T-helper 17 cell (primary cell): ENCODE results near the gene RYR3. TPM values are rescaled to one million over a fixed set of nuclear protein-coding genes. Genes with fewer than 3 reads are reported as not detected.

Source experiments
- ATAC-seq: fragments of 150-1000 bp; cut with Tn5 transposase; 2 replicates; pipeline ENCODE4 v1.10.0; 2021; ENCODE audit warnings: mild to moderate bottlenecking, moderate library complexity
- DNase-seq, 3 donors: peaks; one replicate each; pipeline versions ENCODE4 v3.0.0 to v3.0.0-alpha.2; 2020 to 2021
- H3K9me3 ChIP-seq: one replicate; pipeline ENCODE4 v1.7.0; 2013; ENCODE audit warnings: low read length, mild to moderate bottlenecking; ENCODE audit not compliant: control insufficient read depth, poor library complexity, severe bottlenecking
- H3K27ac Mint-ChIP-seq: one replicate; pipeline ENCODE4 v1.8.0; 2022; ENCODE audit warnings: mild to moderate bottlenecking, moderate library complexity, mixed read lengths
- H3K27me3 Mint-ChIP-seq: one replicate; pipeline ENCODE4 v1.8.0; 2022; ENCODE audit warnings: mixed read lengths
- H3K36me3 Mint-ChIP-seq: one replicate; pipeline ENCODE4 v1.8.0; 2022; ENCODE audit warnings: low read depth, mixed read lengths
- H3K4me1 Mint-ChIP-seq: one replicate; pipeline ENCODE4 v1.8.0; 2022; ENCODE audit warnings: mild to moderate bottlenecking, mixed read lengths
- H3K4me3 Mint-ChIP-seq: one replicate; pipeline ENCODE4 v1.8.0; 2022; ENCODE audit warnings: mild to moderate bottlenecking, moderate library complexity, mixed read lengths
- total RNA-seq, 4 donors: library from RNA in 2 of 4; stranded (reverse) in 2 of 4; gene quantifications; one replicate each; pipeline ENCODE4 v1.2.3 and lab custom pipeline; 2022 to 2026

RYR3 gene
- total RNA-seq, 2 donors from 2014 or later, result 0.05 to 0.23 TPM

GRCh38 chr15:33449810-33450209 lies 139.0 kb downstream of the RYR3 start:
- H3K9me3 ChIP-seq, result no peaks in the 10 kb centered on the region

GRCh38 chr15:33451385-33451784 lies 140.6 kb downstream of the RYR3 start:
- DNase-seq, result no peak
- Mint-ChIP-seq H3K36me3 (no peaks in the 10 kb centered on the region), H3K4me3 (no peak overlapping the region), H3K4me1 (peaks cover 2% of the 10 kb centered on the region), H3K27me3 (peaks cover 32% of the 10 kb centered on the region), H3K27ac (no peak overlapping the region)
- no peaks in the 10 kb centered on the region for H3K9me3 ChIP-seq
- no peak for ATAC-seq

More at GRCh38 chr15:33449810-33450209, 139.0 kb downstream of the RYR3 start:
- Mint-ChIP-seq H3K4me3 (no peak overlapping the region), H3K27ac (no peak overlapping the region), H3K4me1 (peaks cover 2% of the 10 kb centered on the region), H3K36me3 (no peaks in the 10 kb centered on the region), H3K27me3 (peaks cover 40% of the 10 kb centered on the region)
- DNase-seq (no peak), ATAC-seq (no peak)

DNA sequence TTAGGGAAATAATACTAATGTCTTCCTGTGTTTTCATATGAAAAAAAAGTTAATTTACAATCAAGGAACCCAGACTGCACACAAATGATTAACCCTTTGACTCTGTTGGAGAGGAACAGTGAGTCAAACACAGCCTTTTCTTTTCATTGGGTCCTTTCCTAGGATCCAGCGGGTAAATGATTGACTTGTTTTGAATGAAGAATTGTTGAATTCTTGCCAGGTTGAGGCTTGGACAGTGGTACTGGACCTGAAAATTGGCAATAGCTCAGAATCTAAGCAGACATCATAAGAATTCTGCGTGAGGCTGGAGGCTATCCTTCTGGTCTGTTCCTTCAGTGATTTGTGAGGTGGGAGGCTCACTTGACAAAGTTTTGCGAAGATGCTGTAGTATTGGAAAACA lies 143.0 kb downstream of the RYR3 start:
- no peak for ATAC-seq
- Mint-ChIP-seq H3K27me3 (peaks cover 15% of the 10 kb centered on the region), H3K27ac (no peak overlapping the region), H3K4me3 (no peak overlapping the region), H3K4me1 (peaks cover 2% of the 10 kb centered on the region), H3K36me3 (no peaks in the 10 kb centered on the region)
- no peaks in the 10 kb centered on the region for H3K9me3 ChIP-seq
- DNase-seq, result no peak

GRCh38 chr15:33454346-33454745 lies 143.6 kb downstream of the RYR3 start:
- H3K4me1 Mint-ChIP-seq, result peaks cover under 1% of the 10 kb centered on the region
- ATAC-seq, result no peak

DNA sequence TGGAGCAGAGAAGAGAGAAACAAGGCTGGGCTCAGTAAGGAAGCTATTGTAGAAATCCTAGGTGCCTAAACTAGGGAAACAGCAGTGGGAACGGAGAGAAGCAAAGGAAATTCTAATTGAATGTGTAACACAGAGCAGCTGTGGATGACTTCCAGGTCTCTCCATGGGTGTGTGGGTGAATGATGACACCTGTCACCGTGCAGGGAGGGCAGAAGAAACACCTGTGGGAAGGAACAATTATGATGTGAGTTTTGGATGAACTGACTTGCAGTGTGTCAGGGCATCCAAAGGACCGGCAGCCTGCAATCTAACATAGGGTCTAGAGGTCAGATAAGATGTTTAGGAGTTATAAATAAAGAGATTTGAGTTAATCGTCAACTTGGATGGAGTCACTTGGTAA lies 144.2 kb downstream of the RYR3 start:
- no peak overlapping the region for H3K27ac Mint-ChIP-seq
- no peaks in the 10 kb centered on the region for H3K9me3 ChIP-seq
- DNase-seq (no peak), ATAC-seq (no peak)
- no peaks in the 10 kb centered on the region for H3K4me1 Mint-ChIP-seq
- no peaks in the 10 kb centered on the region for H3K36me3 Mint-ChIP-seq
- no peak overlapping the region for H3K4me3 Mint-ChIP-seq
- H3K27me3 Mint-ChIP-seq, result peaks cover 9% of the 10 kb centered on the region

More at GRCh38 chr15:33454346-33454745, 143.6 kb downstream of the RYR3 start:
- H3K4me3 Mint-ChIP-seq, result no peak overlapping the region
- DNase-seq, result no peak
- no peak overlapping the region for H3K27ac Mint-ChIP-seq
- H3K27me3 Mint-ChIP-seq, result peaks cover 9% of the 10 kb centered on the region
- no peaks in the 10 kb centered on the region for H3K9me3 ChIP-seq
- H3K36me3 Mint-ChIP-seq, result no peaks in the 10 kb centered on the region

- H3K4me1 Mint-ChIP-seq, result no peaks in the 10 kb centered on the region
- no peak overlapping the region for H3K4me3 Mint-ChIP-seq
Measured at GRCh38 chr15:33458421-33458820, 147.7 kb downstream of the RYR3 start.

GRCh38 chr15:33460166-33460805 lies 149.5 kb downstream of the RYR3 start:
- Mint-ChIP-seq H3K36me3 (no peaks in the 10 kb centered on the region), H3K27me3 (peaks cover 9% of the 10 kb centered on the region), H3K27ac (no peak overlapping the region), H3K4me1 (no peaks in the 10 kb centered on the region), H3K4me3 (no peak overlapping the region)
- no peak for ATAC-seq
- no peak for DNase-seq
- no peaks in the 10 kb centered on the region for H3K9me3 ChIP-seq

More at GRCh38 chr15:33458421-33458820, 147.7 kb downstream of the RYR3 start:
- Mint-ChIP-seq H3K27ac (no peak overlapping the region), H3K36me3 (no peaks in the 10 kb centered on the region), H3K27me3 (peaks cover 3% of the 10 kb centered on the region)
- ATAC-seq (no peak), DNase-seq (no peak)
- no peaks in the 10 kb centered on the region for H3K9me3 ChIP-seq

DNA sequence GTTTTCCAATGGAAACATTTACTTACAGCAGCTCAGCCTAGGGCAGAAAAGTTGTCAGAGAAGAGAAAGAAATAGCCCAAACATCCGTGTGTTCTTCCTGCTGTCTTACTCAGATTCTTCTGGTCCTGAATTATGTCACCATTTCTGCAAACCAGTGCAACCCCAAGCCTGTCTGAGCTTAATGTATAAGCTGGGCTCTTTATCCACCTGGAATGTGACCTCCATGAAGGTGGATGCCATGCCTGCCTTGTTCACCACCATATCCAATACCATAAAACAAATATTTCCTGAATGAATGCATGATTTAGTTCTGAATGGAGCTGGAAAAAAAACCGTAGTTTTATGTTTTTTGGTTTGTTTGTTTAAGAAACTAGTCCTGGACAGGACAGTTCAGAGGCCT lies 150.9 kb downstream of the RYR3 start:
- DNase-seq (no peak), ATAC-seq (no peak)
- H3K4me3 Mint-ChIP-seq, result no peak overlapping the region
- H3K4me1 Mint-ChIP-seq, result no peaks in the 10 kb centered on the region
- no peaks in the 10 kb centered on the region for H3K36me3 Mint-ChIP-seq
- H3K9me3 ChIP-seq, result no peaks in the 10 kb centered on the region
- H3K27ac Mint-ChIP-seq, result no peak overlapping the region
- peaks cover 14% of the 10 kb centered on the region for H3K27me3 Mint-ChIP-seq

DNA sequence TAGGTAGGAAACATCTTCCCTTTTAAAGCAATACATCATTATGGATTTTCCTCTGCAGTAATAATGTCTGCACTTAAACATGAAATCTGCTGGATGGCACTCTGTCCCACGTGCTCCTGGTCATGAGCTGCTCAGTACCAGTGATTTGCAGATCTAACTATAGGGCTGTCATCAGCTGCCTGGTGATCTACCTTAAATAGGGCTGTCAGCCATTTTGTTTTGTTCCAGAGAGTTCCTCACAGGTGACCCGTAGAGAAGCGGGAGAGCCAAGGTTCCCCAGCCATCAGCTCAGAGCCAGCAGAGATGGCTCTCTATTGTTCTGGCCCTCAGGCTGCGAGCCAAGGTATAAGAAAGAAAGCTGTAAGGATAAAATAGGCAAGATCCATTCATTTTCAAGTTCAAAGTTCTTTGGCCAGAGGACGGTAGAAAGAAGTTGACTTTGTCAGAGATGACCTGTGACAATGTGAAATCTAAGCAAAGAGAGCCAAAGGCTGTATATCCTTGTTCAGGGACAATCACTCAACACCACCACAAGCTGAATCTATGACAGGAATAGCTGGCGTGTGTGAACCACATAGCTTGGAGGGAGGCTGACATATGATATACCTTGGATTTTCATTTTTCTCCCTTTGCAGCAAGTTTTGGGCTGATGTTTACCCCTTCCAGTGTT lies 156.5 kb downstream of the RYR3 start:
- Mint-ChIP-seq H3K27me3 (peaks cover 14% of the 10 kb centered on the region), H3K4me3 (no peak overlapping the region), H3K36me3 (no peaks in the 10 kb centered on the region), H3K27ac (no peak overlapping the region), H3K4me1 (peaks cover 2% of the 10 kb centered on the region)
- ATAC-seq (no peak), DNase-seq (no peak)
- H3K9me3 ChIP-seq, result no peaks in the 10 kb centered on the region

DNA sequence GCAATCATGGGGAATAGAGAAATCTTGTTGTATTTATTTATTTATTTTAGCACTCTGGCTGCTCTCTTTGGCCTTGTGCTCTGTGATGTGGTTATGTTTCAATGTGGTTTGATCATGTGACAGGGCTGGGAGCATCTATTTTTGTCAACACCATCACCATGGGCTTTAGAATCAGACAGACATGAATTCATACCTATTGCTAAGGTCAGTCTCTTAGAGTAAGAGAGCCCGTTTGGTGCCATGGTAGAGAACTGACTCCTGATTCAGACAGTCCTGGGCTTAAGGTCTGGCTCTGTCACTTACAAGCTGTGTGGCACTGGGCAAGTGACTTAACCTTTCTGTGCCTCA lies 157.0 kb downstream of the RYR3 start:
- no peak overlapping the region for H3K27ac Mint-ChIP-seq
- H3K9me3 ChIP-seq, result no peaks in the 10 kb centered on the region
- H3K4me3 Mint-ChIP-seq, result no peak overlapping the region
- no peaks in the 10 kb centered on the region for H3K36me3 Mint-ChIP-seq
- peaks cover 14% of the 10 kb centered on the region for H3K27me3 Mint-ChIP-seq
- peaks cover 2% of the 10 kb centered on the region for H3K4me1 Mint-ChIP-seq
- ATAC-seq (no peak), DNase-seq (no peak)

DNA sequence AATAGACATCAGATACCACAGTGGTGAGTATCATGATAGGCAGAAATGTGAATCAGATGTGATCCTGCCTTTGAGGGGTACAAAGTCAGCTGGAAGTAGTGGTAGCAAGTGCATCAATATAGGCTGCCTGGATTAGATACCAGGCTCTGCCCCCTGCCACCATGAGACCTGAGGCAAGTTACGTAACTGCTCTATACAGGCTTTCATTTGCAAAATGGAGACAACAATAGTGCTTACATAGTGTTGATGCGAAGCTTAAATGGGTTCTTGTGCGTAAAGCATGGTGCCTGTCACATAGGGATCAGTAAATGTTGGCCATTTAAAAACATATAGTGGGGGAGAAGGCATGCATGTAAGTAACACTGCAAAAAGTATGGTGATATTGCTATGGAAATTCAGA lies 158.0 kb downstream of the RYR3 start:
- ATAC-seq (no peak), DNase-seq (no peak)
- H3K36me3 Mint-ChIP-seq, result no peaks in the 10 kb centered on the region
- H3K9me3 ChIP-seq, result no peaks in the 10 kb centered on the region
- H3K27me3 Mint-ChIP-seq, result peaks cover 12% of the 10 kb centered on the region
- H3K4me3 Mint-ChIP-seq, result no peak overlapping the region
- H3K27ac Mint-ChIP-seq, result no peak overlapping the region
- peaks cover 2% of the 10 kb centered on the region for H3K4me1 Mint-ChIP-seq

GRCh38 chr15:33473005-33473404 lies 162.2 kb downstream of the RYR3 start:
- DNase-seq, result no peak
- no peaks in the 10 kb centered on the region for H3K9me3 ChIP-seq
- H3K27ac Mint-ChIP-seq, result no peak overlapping the region
- no peaks in the 10 kb centered on the region for H3K4me1 Mint-ChIP-seq
- no peaks in the 10 kb centered on the region for H3K36me3 Mint-ChIP-seq
- ATAC-seq, result no peak
- H3K4me3 Mint-ChIP-seq, result no peak overlapping the region
- peaks cover 14% of the 10 kb centered on the region for H3K27me3 Mint-ChIP-seq

DNA sequence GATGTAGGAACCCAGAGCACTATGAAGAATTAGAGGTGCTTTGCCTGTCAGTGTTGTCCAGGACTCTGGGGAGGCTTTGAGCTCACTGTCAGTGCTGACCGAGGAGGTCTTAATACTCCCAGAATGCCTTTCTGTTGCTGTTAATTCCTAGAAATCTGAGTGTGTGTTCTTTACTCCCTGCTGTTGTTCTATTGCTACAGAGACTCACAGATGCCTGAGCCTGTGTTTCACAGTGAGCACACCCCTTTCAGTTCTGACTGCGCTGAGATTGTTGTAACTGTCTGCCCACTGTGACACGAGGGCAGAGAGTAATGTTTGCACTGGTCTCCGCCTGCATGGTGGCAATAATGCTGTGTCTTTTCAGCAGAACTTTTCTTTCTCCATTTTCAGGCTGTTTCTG lies 162.9 kb downstream of the RYR3 start:
- Mint-ChIP-seq H3K4me3 (no peak overlapping the region), H3K4me1 (no peaks in the 10 kb centered on the region), H3K27me3 (peaks cover 14% of the 10 kb centered on the region), H3K36me3 (no peaks in the 10 kb centered on the region), H3K27ac (no peak overlapping the region)
- DNase-seq, result no peak
- ATAC-seq, result no peak
- no peaks in the 10 kb centered on the region for H3K9me3 ChIP-seq

- peaks cover 14% of the 10 kb centered on the region for H3K27me3 Mint-ChIP-seq
- no peaks in the 10 kb centered on the region for H3K4me1 Mint-ChIP-seq
- no peak overlapping the region for H3K4me3 Mint-ChIP-seq
- H3K36me3 Mint-ChIP-seq, result no peaks in the 10 kb centered on the region
- DNase-seq, result no peak
- no peaks in the 10 kb centered on the region for H3K9me3 ChIP-seq
- ATAC-seq, result no peak
- no peak overlapping the region for H3K27ac Mint-ChIP-seq
Measured at GRCh38 chr15:33476076-33476475, 165.3 kb downstream of the RYR3 start.
